Adipose tissue (tissue), 3 donors: Measurements from ENCODE around the gene ASPSCR1. TPM values are rescaled to one million over a fixed set of nuclear protein-coding genes. Genes with fewer than 3 reads are reported as not detected.

Experiments
- H3K27ac ChIP-seq: one replicate; pipeline ENCODE4 v1.5.1; 2013; ENCODE audit warnings: low read depth, low read length
- WGBS, 3 donors: extraction: QIAGEN DNeasy Blood & Tissue Kit; methylation state at CpG; one replicate each; pipeline ENCODE4 v1.1.7; 2013; 5-methylcytosine and 5-hydroxymethylcytosine counted together
- polyA plus RNA-seq, 3 donors: library from polyadenylated mRNA; stranded (reverse); fragments of 200-250 nt; gene quantifications; one replicate each; pipeline ENCODE4 v1.2.3, GENCODE V29; 2013
- donor health status: healthy with polysubstance abuse.
- donor health status: Bipolar disorder and iron deficiency.
- donor health status: healthy.

The ASPSCR1 gene
- polyA plus RNA-seq, 3 donors: 17.7 to 35.4 (median 31.0) TPM

DNA sequence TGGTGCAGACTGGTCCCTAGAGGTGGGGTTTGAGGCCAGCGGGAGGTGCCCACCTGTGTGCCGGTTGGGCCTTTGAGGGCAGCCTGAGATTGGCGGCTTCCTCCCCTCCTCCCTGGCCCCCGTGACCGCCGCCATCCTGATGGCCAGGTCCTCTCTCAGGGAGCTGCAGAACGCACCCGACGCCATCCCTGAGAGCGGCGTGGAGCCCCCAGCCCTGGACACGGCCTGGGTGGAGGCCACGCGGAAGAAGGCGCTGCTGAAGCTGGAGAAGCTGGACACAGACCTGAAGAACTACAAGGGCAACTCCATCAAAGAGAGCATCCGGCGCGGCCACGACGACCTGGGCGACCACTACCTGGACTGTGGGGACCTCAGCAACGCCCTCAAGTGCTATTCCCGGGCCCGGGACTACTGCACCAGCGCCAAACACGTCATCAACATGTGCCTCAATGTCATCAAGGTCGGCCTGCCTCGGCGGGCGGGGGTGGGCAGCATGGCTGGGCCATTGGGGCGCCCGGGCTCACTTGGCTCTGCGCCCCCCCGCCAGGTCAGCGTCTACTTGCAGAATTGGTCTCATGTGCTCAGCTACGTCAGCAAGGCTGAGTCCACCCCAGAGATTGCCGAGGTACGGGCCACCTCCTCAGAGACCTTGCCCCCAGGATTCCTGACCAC is 77.1 kb downstream of the ASPSCR1 start:
- no peak overlapping the region for H3K27ac ChIP-seq
- 90 to 91% (median 91%) methylated on average over 35 to 38 of the region's 38 CpGs for WGBS, 3 donors

DNA sequence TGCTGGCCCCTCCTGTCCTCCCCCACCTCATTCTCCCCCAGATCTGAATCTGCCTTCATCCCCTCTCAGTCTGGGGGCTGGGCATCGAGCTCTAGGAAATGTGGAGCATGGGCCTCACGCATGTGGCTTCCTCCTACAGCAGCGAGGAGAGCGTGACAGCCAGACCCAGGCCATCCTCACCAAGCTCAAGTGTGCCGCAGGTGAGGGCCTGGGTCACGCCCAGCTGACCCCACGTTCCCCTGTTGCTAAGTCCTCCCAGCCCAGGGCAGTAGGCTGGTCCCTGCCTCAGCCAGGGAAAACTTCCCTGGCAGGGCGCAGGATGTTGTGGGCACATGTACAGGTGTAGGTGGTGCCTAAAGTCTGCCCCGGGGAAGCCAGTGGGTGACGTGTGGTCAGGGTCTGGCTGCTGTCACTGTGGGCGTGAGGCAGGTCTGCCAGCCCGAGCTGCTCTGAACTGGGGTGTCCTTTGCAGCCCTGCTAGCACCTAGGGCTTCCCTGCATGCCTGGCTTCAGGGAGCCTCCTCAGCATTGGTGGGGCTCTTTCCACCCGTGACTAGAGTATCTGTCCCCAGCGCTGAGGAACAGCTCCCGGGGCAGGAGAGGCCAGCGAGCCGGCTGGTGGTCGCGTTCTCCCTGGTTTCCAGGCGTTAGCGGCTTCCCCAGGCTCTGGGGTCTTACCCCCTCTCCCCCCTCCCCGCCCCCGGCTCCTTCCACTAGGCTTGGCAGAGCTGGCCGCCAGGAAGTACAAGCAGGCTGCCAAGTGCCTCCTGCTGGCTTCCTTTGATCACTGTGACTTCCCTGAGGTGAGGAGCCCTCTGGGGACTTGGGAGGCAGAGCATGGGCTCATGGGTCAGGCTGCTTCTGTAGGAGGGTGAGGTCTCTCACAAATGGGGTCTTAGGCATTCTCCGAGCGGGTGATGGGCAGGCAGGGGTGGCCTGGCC is 77.9 kb downstream of the ASPSCR1 start:
- 80 to 88% (median 83%) methylated on average over 23 to 26 of the region's 26 CpGs for WGBS, 3 donors
- no peak overlapping the region for H3K27ac ChIP-seq

DNA sequence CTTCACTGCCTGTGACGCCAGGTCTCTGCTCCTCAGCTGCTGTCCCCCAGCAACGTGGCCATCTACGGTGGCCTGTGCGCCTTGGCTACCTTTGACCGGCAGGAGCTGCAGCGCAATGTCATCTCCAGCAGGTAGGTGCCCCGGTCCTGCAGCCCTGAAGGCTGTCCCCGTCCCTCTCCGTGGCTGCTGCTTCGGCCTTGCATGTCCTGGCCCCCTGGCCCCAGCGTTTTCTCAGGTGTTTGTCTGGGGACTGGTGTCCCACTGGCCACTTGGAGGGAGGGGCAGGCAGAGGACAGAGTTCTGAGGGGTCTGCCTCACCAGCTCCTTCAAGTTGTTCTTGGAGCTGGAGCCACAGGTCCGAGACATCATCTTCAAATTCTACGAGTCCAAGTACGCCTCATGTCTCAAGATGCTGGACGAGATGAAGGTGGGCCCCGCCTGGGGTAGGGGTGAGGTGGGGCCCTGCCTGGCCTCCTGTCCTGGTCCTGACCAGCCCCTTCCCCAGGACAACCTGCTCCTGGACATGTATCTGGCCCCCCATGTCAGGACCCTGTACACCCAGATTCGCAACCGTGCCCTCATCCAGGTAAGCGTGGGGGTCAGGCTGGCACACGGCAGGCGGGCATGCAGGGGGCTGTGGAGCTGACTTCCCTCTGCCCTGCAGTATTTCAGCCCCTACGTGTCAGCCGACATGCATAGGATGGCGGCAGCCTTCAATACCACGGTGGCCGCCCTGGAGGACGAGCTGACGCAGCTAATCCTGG is 78.7 kb downstream of the ASPSCR1 start:
- H3K27ac ChIP-seq: no peak overlapping the region
- WGBS, 3 donors: 88 to 91% (median 91%) methylated on average over 28 of the region's 28 CpGs

DNA sequence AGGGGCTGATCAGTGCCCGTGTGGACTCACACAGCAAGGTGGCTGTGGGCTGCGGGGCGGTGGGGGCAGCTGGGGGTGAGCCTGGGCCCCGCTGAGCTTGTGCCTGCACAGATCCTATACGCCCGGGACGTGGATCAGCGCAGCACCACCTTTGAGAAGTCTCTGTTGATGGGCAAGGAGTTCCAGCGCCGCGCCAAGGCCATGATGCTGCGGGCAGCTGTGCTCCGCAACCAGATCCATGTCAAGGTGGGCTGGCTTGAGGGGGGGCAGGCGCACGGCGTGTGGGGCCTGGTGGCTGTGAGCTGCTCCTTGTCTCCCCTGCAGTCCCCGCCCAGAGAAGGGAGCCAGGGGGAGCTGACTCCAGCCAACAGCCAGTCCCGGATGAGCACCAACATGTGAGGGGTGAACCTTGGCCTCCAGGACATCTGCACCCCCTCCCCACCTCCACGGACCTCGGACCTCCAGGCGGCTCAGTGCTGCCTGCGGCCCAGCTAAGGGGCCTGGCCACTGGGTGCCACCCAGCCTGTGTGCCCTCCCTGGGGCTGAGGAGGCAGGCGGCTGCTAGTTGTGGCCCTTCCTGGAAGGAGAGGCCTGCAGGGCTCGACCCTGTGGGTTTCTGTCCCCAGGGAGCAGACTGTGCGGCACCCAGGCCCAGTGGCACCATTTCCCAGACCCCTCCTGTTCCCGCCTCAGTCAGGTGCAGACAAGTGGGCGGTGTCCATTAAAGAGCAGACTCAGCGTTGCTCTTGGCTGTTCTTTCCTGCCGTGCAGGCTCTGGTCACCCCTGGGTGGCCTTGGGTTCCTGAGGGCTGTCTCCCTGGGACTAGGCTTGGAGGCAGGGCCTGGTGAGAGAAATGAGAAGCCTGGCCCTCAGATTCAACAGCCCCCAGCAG is 79.5 kb downstream of the ASPSCR1 start:
- H3K27ac ChIP-seq: no peak overlapping the region
- WGBS, 3 donors: 84 to 88% (median 87%) methylated on average over 24 to 29 of the region's 29 CpGs

DNA sequence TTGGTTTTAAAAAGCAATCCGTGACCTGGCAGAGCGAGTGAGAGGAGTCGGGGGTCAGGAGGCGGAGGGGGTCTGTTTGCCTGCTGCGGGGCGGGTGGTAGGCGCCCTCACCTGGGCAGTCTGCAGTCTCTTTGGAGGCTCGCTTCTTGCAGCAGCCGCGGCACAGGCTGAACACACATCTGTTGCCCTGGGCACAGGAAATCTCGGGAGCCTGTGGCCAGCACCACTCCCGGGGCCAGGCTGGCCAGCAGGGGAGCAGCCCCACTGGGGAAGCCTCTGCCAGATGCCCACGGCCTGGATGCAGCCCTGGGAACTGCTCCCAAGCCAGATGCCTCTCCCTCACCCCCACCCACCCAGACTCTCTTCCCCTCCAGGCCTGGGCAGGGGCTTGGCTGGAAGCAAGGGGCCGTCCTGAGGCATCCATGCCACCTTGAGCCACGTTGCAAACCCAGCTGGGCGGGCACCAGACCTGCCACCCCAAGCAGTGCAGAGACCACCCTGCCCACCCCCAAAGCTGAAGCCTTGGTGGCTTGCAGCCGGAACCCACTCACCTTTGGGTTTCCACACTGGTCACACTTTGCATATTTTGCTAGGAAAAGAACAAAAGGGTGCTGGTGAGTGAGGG is 80.9 kb downstream of the ASPSCR1 start:
- H3K27ac ChIP-seq: no peak overlapping the region
- WGBS, 3 donors: 78 to 84% (median 79%) methylated on average over 17 of the region's 17 CpGs

DNA sequence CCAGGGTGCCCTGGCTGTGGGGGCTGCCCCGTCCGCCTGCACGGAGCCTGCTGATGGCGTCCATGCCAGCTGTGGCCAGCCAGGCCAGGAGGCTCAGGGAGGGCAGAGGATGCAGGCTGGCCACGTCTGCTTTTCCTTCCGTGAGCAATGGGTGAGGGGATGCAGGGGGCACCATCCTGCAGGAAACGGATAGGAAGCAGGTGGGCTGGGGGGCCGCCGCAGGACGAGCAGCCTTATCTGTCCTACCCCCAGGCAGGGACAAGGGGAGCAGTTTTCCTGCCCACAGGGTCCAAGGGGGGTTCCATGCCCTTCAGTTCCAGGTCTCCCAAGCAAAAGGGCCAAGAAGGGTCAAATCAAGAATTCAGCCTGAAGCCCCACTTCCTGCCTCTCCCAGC is 81.4 kb downstream of the ASPSCR1 start:
- no peak overlapping the region for H3K27ac ChIP-seq
- WGBS, 3 donors: 74 to 89% (median 83%) methylated on average over 10 of the region's 10 CpGs

DNA sequence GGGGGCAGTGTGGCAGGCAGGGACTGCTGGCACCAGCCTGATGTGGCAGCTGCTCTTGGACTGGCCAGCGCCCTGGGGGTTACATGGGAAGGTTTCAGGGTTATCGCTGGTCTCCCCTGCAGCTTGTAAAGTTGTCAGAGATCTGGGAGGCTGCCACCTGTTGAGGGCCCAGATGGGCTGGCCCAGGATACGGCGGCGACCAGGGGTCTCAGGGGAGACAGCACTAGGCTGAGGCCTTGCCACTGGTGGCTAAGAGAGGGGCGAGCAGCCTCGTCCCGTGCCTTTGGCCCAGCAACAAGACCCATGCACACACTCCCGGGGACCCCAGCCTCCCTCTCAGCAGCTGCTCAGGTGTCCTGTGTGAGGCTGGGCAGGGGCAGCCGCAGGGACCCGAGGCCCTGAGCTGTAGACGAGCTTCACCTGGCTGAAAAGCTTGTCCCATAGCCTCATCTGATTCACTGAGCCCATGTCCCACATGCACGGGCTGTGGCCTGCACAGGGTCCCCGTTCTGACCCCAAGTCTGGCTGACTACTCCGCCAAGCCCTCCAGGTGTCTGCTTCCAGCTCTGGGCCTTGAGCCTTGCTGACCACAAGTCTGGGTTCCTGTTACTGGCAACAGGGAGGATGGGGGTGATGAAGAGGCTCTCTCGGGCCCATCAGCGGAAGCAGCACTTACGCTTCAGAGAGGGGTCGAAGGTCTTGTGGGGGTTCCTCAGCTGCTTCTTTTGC is 82.0 kb downstream of the ASPSCR1 start:
- no peak overlapping the region for H3K27ac ChIP-seq
- WGBS, 3 donors: 78 to 83% (median 81%) methylated on average over 19 of the region's 19 CpGs

DNA sequence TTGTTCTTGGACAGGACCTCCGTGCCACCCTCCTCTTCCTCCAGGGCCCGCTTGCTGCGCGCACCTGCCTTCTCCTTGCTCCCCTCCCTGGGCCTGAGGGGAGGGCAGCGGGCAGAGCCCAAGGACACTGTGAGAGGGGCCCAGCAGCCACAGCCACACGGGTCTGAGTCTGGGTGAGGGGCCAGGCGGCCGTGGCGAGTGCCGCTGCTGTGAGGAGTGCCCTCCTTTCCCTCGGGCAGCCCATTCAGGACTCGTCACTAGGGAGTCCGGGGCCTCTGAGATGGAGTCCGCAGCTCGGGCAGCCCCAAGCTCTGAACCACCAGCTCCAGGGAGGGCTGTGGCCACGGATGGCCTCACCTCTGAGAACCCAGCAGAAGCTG is 82.6 kb downstream of the ASPSCR1 start:
- H3K27ac ChIP-seq: no peak overlapping the region
- 82 to 87% (median 86%) methylated on average over 16 of the region's 16 CpGs for WGBS, 3 donors

DNA sequence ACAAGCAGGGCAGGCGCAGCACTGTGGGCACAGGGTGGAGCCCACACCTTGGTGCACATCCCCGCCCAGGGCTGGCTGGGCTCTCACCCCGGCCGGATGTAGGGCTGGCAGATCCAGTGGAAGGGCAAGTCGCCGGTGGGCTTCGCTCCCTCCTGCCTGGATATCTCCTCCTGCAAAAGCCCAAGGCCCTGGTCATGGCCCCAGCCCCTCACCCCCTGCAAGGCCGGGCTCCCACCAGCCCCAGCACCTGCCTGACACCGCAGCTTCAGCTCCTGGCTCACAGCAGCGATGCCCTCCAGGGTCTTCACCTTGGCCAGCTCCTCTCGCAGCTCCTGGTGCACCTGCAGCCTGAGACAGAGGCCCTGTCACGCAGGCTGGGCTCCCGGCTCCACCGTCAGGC is 83.2 kb downstream of the ASPSCR1 start:
- WGBS, 3 donors: 87 to 90% (median 89%) methylated on average over 14 of the region's 14 CpGs
- no peak overlapping the region for H3K27ac ChIP-seq

DNA sequence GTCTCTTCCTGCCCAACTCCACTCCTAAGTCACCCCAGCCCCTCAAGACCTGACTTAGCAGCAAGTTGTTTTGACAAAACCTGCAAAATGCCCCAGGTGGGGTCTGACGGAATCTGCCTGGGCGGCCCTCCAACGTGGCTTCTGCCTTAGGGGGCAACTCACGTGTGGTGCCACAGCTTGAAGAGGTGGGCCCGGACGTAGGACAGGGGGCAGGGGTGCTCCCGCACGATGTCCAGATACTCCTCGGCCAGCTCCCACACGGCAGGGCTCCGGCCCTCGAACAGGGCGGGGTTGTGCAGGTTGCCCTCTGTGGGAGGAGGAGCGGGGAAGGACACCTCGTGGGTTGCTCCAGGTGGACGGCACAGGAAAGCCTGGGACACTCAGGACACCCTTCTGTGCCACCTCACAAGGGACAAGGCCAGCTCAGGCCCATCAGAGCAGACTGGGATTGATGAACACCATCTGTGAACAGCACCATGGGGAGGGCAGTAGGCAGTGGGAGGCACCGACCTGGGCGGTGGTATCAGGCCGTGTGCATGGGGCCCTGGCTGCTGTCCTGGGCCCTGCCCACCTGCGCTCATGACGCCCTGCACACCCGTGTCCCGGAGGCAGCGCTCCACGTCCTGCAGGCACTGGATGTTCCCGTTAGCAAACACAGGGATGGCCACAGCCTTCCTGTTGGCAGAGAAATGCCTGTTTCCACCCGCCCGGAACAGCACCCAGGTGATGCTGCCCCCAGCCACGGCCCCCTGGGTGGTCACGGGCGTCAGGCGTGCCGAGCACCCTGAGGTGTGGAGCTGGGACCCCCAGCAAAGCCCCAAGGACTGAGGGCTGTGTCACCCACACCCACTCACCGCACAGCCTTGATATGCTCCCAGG is 83.9 kb downstream of the ASPSCR1 start:
- 88 to 93% (median 89%) methylated on average over 34 of the region's 34 CpGs for WGBS, 3 donors

DNA sequence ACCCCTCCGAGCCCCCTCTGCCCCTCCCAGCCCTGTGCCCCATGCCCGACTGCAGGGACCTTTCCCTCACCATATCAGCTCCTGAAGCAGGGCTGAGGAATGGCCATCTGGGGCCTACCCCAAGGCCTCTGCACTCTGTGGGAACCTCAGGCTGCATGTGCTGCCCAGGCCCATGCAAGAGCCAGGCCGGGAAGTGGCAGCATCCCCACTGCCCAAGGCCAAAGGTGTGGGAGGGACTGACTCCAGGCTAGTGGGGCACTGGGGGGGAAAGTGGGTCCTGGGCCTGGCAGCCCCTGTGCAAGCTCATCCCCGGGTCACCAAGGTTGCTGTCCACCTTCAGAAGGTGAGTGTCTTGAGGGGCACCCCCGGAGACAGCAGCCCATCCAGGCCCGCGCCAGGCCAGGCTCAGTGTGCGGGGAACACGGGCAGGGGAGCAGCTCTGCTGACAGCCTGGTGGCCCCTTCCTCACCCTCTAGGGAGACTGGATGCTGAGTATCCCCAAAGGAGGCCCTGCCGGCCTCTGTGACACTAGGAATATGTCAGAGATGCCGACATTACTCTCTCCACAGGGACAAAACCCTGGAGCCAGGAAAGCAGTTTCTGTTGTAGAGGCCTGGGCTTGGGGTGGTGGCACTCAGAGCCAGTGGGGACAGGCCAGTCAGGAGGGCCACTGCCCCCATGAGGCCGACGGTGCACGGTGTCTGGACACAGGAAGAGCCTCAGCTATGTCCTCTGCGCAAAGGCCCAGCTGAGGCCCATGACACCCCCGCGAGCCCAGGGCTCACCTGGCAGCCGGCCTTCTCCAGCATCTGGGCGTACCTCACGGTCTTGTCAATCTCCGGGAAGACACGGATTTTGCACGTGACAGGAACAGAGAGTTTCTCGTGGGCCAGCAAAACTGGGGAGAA is 84.9 kb downstream of the ASPSCR1 start:
- no peak overlapping the region for H3K27ac ChIP-seq

More for the DNA sequence above, 83.9 kb downstream of the ASPSCR1 start:
- H3K27ac ChIP-seq: no peak overlapping the region

DNA sequence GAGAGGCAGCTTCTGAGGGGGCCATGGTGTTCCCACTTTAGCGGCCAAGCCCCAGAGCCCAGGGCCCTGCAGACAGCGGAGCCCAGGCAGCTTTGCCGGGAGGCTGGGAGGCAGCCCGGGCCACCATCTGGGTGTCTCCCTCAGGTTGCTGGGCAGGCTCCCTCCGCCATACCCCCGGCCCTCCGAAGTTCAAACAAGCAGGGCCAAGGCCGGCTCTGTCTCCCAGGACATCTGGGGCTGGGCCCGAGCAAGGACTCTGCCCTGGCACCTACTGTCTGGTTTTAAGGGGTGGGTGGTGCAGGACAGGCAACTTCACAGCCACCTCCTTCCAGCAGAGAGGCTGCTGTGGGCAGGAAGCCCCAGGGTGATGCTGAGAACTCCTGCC is 85.5 kb downstream of the ASPSCR1 start:
- WGBS, 3 donors: 82 to 95% (median 93%) methylated on average over 9 of the region's 9 CpGs
- no peak overlapping the region for H3K27ac ChIP-seq

More for the DNA sequence above, 84.9 kb downstream of the ASPSCR1 start:
- WGBS, 3 donors: 82 to 84% (median 84%) methylated on average over 24 of the region's 24 CpGs

DNA sequence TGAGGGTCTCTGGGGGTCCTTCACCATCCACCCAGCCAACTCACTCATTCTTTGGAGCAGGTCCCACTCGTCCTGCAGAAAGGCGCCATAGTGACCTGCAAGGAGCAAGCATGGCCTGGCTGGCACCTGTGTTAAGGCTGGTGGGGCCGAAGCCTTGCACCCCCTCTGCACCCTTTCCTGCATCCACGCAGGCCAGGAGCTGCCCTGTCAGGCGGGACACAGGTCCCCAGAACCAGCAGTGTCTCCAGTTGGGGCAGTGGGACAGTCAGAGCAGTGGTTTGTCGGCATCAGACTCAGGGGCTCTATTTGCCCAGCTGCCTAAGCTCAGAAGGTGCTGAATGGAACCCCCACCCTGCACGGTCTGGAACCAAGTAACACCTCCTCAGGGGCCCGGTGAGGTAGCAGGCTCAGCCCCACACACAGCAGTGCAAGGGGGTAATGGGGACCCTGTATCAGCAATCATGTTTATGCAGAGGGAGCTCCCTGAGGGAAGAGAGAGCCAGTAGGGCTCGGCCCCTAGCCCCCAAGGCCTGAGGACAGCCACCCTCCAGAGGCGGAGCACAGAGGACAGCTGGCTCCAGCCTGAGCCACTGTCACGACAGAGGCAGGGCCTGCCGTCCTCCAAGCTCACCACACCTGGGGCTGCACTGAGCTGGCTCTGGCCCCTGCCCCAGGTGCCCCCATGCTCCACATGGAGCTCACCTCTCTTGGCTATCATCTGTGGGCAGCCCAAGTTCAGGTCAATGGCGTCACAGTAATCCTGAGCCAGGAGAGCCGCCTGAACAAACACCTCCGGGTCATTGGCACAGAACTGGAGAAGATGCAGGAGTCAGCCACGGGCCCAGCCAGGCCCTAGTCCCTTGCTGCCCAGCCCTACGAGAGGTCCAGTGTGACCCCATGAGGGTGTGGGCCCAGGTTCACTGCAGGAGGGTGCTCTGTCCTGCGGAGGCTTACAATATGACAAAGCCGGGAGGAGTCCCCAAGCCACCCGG is 86.3 kb downstream of the ASPSCR1 start:
- H3K27ac ChIP-seq: no peak overlapping the region
- WGBS, 3 donors: 69 to 83% (median 79%) methylated on average over 19 to 20 of the region's 20 CpGs
